Stomach (tissue), 4 donors: ENCODE data around the gene PFKM.

Experiments
- EP300 ChIP-seq: sonication (generic); formaldehyde crosslinking; IDR thresholded peaks from one replicate; pipeline ENCODE4 v1.6.1; 2017; ENCODE audit warnings: antibody characterized with exemption
- POLR2A ChIP-seq, 4 donors: fragments of 450-650 bp; IDR thresholded peaks; one replicate each; pipeline ENCODE4 v1.6.1; 2016; ENCODE audit warnings: antibody characterized with exemption in 4 of 4, control low read depth in 2 of 4, mild to moderate bottlenecking in 1 of 4, moderate library complexity in 1 of 4
- POLR2AphosphoS5 ChIP-seq, 3 donors: sonication (generic); formaldehyde crosslinking; IDR thresholded peaks; one replicate each; pipeline ENCODE4 v1.6.1; 2016; ENCODE audit warnings: antibody characterized with exemption in 3 of 3
- TF ChIP-seq, protein P1 (sequence below), 7 experiments: fragments of 450-650 bp in 4 of 7; fragments of 200-600 bp in 3 of 7; sonication (generic) in 3 of 7; IDR thresholded peaks; one replicate each; pipeline ENCODE4 v1.5.1; 2016 to 2019; ENCODE audit warnings: antibody characterized with exemption in 7 of 7, control low read depth in 2 of 7, mild to moderate bottlenecking in 1 of 7

DNA sequence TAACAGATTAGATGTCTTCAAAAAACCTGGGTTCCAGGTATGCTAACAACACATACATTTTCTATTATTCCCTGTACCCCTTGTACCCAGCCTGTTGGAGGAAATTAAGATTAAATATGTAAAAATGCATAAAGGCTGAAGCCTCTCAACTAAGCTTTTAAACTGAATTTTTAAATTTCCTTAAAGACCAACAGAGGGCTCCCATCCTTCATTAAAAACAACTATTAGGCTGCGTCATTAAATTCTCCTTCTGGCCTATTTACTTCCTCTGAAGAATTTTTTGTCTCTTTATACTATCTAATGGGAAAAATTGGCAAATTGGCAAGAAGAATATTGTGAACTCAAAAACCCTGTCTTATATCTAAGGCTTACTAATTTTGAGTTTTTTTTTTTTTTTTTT, 35.1 kb upstream of the PFKM start:
- TF ChIP-seq, protein P1, sequence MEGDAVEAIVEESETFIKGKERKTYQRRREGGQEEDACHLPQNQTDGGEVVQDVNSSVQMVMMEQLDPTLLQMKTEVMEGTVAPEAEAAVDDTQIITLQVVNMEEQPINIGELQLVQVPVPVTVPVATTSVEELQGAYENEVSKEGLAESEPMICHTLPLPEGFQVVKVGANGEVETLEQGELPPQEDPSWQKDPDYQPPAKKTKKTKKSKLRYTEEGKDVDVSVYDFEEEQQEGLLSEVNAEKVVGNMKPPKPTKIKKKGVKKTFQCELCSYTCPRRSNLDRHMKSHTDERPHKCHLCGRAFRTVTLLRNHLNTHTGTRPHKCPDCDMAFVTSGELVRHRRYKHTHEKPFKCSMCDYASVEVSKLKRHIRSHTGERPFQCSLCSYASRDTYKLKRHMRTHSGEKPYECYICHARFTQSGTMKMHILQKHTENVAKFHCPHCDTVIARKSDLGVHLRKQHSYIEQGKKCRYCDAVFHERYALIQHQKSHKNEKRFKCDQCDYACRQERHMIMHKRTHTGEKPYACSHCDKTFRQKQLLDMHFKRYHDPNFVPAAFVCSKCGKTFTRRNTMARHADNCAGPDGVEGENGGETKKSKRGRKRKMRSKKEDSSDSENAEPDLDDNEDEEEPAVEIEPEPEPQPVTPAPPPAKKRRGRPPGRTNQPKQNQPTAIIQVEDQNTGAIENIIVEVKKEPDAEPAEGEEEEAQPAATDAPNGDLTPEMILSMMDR (IDR thresholded peaks at IDR 0.05): peak in 1 of 7 experiments; percentile 25
- TF ChIP-seq EP300 (no peak), POLR2AphosphoS5 (IDR thresholded peaks at IDR 0.05) (no peak), POLR2A (IDR thresholded peaks at IDR 0.05) (no peak)
